ENCODE measurements around the gene SMTN. TPM values are rescaled to one million over a fixed set of nuclear protein-coding genes. Genes with fewer than 3 reads are reported as not detected.
"Not testable (repeated sequence)": the region's sequence is repeated elsewhere in the genome, so short reads cannot be mapped to it uniquely, and the experiment has no call there.

SMTN gene
- total RNA-seq, 6 experiments from 2014 or later: 16.9 to 54.1 (median 24.3) TPM

DNA sequence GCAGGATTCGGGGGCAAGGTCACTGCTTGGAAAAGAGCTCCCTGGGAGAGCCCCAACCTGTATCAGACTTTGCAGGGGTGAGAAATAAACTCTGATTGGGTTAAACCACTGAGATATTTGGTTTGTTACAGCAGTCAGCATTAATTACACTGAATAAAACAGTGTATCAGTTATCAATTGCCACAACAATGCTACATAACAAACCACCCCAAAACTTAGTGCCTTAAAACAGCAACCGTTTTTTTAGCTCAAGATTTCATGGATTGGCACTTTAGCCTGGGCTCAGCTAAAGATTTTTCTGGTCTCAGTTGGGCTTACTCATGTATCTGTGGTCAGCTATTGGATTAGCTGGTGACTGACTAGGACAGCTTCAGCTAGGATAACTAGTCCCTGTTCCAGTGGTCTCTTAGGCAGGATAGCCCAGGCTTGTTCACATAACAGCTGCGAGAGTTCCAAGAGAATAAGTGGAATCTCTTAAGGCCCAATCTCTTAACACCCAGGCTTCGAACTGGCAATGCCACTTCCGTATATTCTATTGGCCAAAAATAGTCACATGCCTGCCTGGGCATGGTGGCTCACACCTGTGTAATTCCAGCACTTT is 7.5 kb upstream of the SMTN start:
- DNase-seq; ATAC-seq; H3K4me1 ChIP-seq; H3K9me3 ChIP-seq; H3K4me3 ChIP-seq; H3K36me3 ChIP-seq; H3K27me3 ChIP-seq; H3K27ac ChIP-seq; intact Hi-C loops (cut with DNase I): not testable (repeated sequence)
- WGBS (ENCODE audit: insufficient coverage, low coverage, low lambda C conversion rate, missing lambda C conversion rate): 59% methylated on average over 4 of the region's 5 CpGs

- Histone ChIP-seq H3K27me3 (no peaks in the 10 kb centered on the region), H3K4me1 (no peaks in the 10 kb centered on the region), H3K36me3 (no peaks in the 10 kb centered on the region), H3K4me3 (no peak overlapping the region), H3K9me3 (no peaks in the 10 kb centered on the region), H3K27ac (peak overlapping the region; percentile 26 to 60 (median 48))
- intact Hi-C loops (cut with DNase I): no loop called here
- WGBS (ENCODE audit: insufficient coverage, low coverage, low lambda C conversion rate, missing lambda C conversion rate): 100% methylated on average over 3 of the region's 15 CpGs
- TF ChIP-seq, protein P1, sequence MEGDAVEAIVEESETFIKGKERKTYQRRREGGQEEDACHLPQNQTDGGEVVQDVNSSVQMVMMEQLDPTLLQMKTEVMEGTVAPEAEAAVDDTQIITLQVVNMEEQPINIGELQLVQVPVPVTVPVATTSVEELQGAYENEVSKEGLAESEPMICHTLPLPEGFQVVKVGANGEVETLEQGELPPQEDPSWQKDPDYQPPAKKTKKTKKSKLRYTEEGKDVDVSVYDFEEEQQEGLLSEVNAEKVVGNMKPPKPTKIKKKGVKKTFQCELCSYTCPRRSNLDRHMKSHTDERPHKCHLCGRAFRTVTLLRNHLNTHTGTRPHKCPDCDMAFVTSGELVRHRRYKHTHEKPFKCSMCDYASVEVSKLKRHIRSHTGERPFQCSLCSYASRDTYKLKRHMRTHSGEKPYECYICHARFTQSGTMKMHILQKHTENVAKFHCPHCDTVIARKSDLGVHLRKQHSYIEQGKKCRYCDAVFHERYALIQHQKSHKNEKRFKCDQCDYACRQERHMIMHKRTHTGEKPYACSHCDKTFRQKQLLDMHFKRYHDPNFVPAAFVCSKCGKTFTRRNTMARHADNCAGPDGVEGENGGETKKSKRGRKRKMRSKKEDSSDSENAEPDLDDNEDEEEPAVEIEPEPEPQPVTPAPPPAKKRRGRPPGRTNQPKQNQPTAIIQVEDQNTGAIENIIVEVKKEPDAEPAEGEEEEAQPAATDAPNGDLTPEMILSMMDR (IDR thresholded peaks at IDR 0.05): no peak
- no peak for TF ChIP-seq POLR2A (IDR thresholded peaks at IDR 0.05)
- DNase-seq (peak in 2 of 3 donors; percentile 67 to 69), ATAC-seq (peak; percentile 33 to 51 (median 47))
These were observed 5.2 kb upstream of the SMTN start for GRCh38 chr22:31075961-31076360.

DNA sequence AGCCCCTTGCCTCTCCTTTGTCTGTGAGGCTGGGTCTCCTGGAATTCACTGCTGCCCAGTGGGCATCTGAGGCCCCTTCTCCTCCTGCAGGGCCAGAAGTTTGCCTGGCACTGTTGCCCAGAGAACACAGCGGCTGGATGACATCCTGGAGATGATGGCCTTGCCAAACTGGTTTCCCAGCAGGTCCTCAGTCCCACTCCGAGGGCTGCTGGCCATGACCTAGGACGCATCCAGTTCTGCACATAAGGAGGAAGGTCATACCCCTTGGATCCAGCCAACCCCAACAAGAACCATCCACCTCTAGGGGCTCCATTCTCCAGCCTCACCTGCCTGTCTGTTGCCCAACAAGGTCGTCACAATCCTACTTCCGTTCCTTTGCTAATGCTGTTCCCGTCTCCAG is 3.4 kb upstream of the SMTN start:
- WGBS (ENCODE audit: insufficient coverage, low coverage, low lambda C conversion rate, missing lambda C conversion rate): 87% methylated on average over 3 of the region's 6 CpGs
- ATAC-seq (no peak), DNase-seq (no peak)
- Histone ChIP-seq H3K27me3 (no peaks in the 10 kb centered on the region), H3K36me3 (no peaks in the 10 kb centered on the region), H3K4me3 (no peak overlapping the region), H3K27ac (no peak overlapping the region), H3K9me3 (no peaks in the 10 kb centered on the region), H3K4me1 (peaks cover 0 to 6% (median 0%) of the 10 kb centered on the region in 4 donors)
- TF ChIP-seq POLR2A (IDR thresholded peaks at IDR 0.05): no peak
- TF ChIP-seq, protein P1 (IDR thresholded peaks at IDR 0.05): no peak
- intact Hi-C loops (cut with DNase I): no loop called here

DNA sequence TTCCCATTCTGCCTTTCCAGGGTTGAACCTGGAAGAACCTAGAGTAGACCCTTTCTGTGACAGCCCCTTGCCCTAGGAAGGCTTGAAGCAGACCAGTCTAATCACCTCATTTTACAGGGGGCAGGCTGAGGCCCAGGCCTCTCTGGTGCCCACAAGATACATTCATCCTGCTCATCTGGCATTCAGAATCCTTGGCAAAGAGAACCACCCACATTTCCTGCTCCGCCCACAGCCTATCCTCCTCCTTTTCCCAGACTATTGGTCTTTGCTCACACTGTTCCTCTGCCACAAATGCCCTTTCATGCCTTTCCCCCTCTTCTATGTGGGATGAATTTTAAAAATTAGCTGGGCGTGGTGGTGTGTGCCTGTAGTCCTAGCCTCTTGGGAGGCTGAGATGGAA is 2.7 kb upstream of the SMTN start:
- H3K4me1 ChIP-seq; intact Hi-C loops (cut with DNase I); H3K27me3 ChIP-seq; DNase-seq; H3K4me3 ChIP-seq; H3K27ac ChIP-seq; ATAC-seq; H3K9me3 ChIP-seq; H3K36me3 ChIP-seq: not testable (repeated sequence)
- 63% methylated on average over 2 of the region's 2 CpGs for WGBS (ENCODE audit: insufficient coverage, low coverage, low lambda C conversion rate, missing lambda C conversion rate)

DNA sequence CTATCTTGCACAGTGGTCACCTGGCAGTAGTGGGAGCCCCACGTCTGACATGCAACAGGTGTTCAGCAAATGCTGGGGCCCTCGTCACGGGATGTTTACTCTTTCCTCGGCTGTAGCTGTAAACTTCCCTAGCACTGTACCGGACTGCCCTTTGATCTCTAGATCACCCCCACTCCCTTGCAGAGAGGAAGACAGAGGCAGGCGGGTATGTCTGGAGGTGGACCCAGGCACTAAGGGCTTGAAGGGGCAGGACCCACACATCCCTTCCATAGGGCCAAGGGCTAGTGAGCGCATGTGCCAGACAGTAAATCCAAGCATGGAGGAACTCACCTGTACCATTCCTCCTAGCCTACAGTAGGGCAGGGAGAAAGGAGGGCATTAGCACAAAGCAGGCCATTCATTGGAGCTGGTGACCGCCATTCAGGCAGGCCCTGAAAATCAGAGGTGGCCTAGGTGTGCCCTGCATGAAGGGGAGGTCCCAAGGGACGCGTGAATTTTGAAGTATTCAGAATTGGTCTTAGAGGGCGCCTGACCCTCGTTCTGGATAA is 1.9 kb upstream of the SMTN start:
- WGBS (ENCODE audit: insufficient coverage, low coverage, low lambda C conversion rate, missing lambda C conversion rate): 60% methylated on average over 4 of the region's 12 CpGs
- Histone ChIP-seq H3K36me3 (no peaks in the 10 kb centered on the region), H3K4me3 (no peak overlapping the region), H3K27ac (no peak overlapping the region), H3K27me3 (no peaks in the 10 kb centered on the region), H3K4me1 (peaks cover 0 to 6% (median 0%) of the 10 kb centered on the region in 4 donors), H3K9me3 (no peaks in the 10 kb centered on the region)
- ATAC-seq (no peak), DNase-seq (no peak)
- intact Hi-C loops (cut with DNase I): no loop called here
- TF ChIP-seq, protein P1 (IDR thresholded peaks at IDR 0.05): no peak
- no peak for TF ChIP-seq POLR2A (IDR thresholded peaks at IDR 0.05)
